Kidney epithelial cell (primary cell): Measurements from ENCODE around the gene IQSEC3. TPM values are rescaled to one million over a fixed set of nuclear protein-coding genes. Genes with fewer than 3 reads are reported as not detected.

Experiments used
- DNase-seq: peaks from one replicate; pipeline ENCODE4 v3.0.0-alpha.2; 2010; ENCODE audit warnings: low read depth
- H3K27me3 ChIP-seq: 2 replicates; pipeline ENCODE4 v1.6.0; 2011; ENCODE audit warnings: low read length; ENCODE audit not compliant: control insufficient read depth, insufficient read depth
- H3K36me3 ChIP-seq: 2 replicates; pipeline ENCODE4 v1.5.1; 2011; ENCODE audit warnings: low read length; ENCODE audit not compliant: control insufficient read depth, insufficient read depth
- H3K4me3 ChIP-seq: 2 replicates; pipeline ENCODE4 v1.5.1; 2011; ENCODE audit warnings: low read depth, mild to moderate bottlenecking, control low read depth, low read length
- CTCF ChIP-seq: IDR thresholded peaks from 2 replicates; pipeline ENCODE4 v1.5.1; 2011; ENCODE audit warnings: mild to moderate bottlenecking, moderate library complexity, low read length, control low read depth, inconsistent platforms; ENCODE audit not compliant: insufficient read depth, poor library complexity, severe bottlenecking
- total RNA-seq: library from RNA; depleted of rRNA; stranded (reverse); fragments of >200 nt; gene quantifications from 2 replicates; pipeline ENCODE4 v1.2.3, GENCODE V29; 2015

The IQSEC3 gene
- total RNA-seq, 1 donor from 2014 or later = 1.0 TPM

- peak; percentile 19 for TF ChIP-seq CTCF
- no peak for DNase-seq
- Histone ChIP-seq H3K27me3 (peaks cover 14% of the 10 kb centered on the region), H3K36me3 (no peaks in the 10 kb centered on the region), H3K4me3 (no peak overlapping the region)
Measured at GRCh38 chr12:169528-170370, 103.2 kb downstream of the IQSEC3 start.

- no peak for TF ChIP-seq CTCF
- Histone ChIP-seq H3K4me3 (no peak overlapping the region), H3K27me3 (peaks cover 17% of the 10 kb centered on the region), H3K36me3 (no peaks in the 10 kb centered on the region)
- no peak for DNase-seq
Measured at GRCh38 chr12:170371-171225, 104.0 kb downstream of the IQSEC3 start.

- no peak for DNase-seq
- Histone ChIP-seq H3K27me3 (peaks cover 17% of the 10 kb centered on the region), H3K4me3 (no peak overlapping the region), H3K36me3 (no peaks in the 10 kb centered on the region)
- TF ChIP-seq CTCF = no peak
Measured at GRCh38 chr12:171276-171675, 104.7 kb downstream of the IQSEC3 start.

- Histone ChIP-seq H3K4me3 (no peak overlapping the region), H3K36me3 (no peaks in the 10 kb centered on the region), H3K27me3 (peaks cover 17% of the 10 kb centered on the region)
- TF ChIP-seq CTCF = no peak
- DNase-seq = no peak
Measured at GRCh38 chr12:171743-172676, 105.4 kb downstream of the IQSEC3 start.

- no peak for TF ChIP-seq CTCF
- Histone ChIP-seq H3K4me3 (no peak overlapping the region), H3K36me3 (no peaks in the 10 kb centered on the region), H3K27me3 (peaks cover 17% of the 10 kb centered on the region)
- DNase-seq = no peak
Measured at GRCh38 chr12:172732-173161, 106.2 kb downstream of the IQSEC3 start.
